Daoy (cell line): ENCODE data around the gene ITPR1. TPM values are rescaled to one million over a fixed set of nuclear protein-coding genes. Genes with fewer than 3 reads are reported as not detected.
A peak's percentile ranks its signal among the peaks of the same experiment; 100 is the strongest.

ENCODE experiments used
- DNase-seq: peaks from one replicate; pipeline ENCODE4 v3.0.0-alpha.2; 2015; ENCODE audit warnings: low read depth
- total RNA-seq: library from RNA; depleted of rRNA; stranded (reverse); fragments of >200 nt; shearing (Covaris generic); gene quantifications from 2 replicates; pipeline ENCODE4 v1.2.3, GENCODE V29; 2014

ITPR1 gene
- total RNA-seq, 1 experiment from 2014 or later = 9.8 TPM

DNA sequence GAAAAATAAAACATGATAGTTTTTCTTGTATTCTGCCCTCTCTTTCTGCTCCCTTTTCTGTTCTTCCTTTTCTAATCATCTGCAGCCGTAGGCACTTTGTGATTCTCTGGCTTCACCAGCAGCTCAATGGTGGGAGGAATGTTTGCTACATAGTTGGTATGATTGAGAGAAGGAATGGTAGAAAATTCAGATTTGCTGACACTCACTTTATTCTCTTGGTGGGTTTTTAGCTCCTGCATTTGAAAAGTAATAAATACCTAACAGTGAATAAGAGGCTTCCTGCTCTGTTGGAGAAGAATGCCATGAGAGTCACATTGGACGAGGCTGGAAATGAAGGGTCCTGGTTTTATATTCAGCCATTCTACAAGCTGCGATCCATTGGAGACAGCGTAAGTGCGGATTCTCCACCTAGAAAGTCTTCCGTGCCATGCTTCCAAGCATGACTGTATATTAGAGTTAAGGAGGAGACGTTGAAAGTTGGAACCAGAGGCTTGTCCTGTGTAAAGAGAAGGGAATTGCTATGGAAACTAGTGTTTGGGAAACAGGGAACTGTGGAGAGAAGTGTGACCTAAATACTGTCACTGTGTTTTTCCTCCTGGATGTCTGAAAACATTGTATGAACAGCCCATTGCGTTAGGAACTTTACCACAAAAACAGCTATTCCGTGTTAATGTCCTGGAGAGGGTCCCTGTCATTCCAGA lies 148.9 kb downstream of the ITPR1 start:
- DNase-seq = no peak

DNA sequence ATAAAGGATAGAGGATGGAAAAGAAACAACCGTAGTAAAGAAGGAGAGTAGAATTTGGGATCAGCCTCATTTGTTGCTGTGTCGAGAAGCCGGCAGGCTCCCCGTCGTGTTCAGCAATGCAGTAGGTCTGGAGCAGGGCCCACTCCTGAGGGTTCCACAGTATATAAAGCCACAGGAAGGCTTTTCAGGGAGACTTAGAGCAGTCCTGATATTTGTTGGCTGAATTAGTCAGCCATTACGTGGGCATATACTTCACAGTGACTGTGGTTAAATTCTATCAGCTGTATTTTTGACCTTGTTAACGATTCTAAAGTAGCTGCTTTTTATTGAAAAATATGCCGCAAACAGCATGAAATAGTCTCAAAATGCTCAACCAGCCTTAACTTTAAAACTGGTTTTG lies 149.5 kb downstream of the ITPR1 start:
- DNase-seq = no peak

DNA sequence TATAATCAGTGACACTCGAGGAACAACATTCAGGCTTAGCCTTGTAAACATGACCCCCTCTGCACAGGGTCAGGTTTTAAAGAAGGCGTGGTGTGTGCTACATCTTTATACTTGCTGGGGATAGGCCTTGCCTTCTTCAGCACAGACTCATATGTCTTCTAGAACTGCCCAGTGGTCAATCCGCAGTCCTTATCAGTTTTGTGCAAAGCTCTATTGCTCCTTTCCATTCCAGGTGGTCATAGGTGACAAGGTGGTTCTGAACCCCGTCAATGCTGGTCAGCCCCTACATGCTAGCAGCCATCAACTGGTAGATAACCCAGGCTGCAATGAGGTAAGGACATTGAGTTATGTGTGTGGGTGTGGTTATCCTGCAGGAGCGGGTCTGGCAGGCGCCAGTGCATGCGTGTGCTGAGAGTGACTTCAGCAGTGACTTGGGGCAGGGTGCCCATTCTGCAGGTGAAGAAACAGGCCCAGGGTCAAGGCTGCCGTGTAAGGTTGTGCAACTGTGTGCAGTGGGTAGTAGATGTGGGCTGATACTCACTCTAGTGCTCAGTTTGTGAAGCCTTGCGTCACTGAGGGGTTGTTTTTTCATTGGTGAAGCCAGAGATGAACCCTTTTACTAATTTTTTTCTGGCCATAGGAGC lies 150.9 kb downstream of the ITPR1 start:
- no peak for DNase-seq

DNA sequence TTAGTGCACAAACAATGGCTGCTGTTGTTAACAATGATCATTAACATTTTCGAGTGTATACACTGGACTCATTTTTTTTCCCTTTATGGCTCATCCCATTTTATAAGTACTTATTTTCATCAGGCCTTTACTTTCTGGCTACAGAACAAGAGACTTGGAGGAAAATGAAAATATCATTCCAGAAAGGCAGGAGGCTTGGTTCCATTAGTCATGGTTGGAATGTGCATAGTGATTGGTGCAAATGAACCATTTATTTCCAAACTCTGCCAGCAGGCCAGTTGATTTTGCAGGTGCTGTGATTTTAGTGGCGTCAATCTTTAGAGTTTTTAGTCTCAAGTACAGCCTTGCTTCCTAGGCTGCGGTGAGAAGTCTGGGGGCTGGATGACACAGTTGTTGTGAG lies 151.8 kb downstream of the ITPR1 start:
- no peak for DNase-seq

DNA sequence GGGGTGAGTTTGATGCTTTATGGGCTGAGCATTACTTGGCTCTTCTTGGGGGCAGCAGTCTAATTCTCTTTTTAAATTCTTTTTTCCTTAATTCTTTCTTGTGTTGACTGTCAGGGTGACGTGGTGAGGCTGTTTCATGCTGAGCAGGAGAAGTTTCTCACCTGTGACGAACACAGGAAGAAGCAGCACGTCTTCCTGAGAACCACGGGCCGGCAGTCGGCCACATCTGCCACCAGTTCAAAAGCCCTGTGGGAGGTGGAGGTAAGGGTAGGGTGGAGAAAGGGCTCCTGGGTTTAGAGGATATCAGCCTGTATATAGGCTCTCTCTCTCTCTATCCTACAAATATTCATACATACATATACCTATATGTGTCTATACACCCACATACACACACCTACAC lies 152.3 kb downstream of the ITPR1 start:
- no peak for DNase-seq

DNA sequence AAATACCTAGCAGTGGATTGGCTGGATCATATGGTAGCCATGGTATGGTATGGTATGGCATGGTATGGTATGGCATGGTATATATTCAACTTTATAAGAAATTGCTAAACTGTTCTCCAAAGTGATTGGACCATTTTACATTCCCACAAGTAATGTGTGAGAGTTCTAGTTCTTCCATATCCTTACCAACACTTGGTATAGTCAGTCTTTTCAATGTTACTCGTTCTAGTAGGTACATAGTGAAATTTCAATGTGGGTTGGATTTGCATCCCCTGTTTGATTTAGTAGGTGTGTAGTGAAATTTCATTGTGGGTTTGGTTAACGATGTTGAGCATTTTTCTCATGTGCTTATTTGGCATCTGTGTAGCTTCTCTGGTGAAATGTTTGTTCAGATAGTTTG lies 154.3 kb downstream of the ITPR1 start:
- no peak for DNase-seq

DNA sequence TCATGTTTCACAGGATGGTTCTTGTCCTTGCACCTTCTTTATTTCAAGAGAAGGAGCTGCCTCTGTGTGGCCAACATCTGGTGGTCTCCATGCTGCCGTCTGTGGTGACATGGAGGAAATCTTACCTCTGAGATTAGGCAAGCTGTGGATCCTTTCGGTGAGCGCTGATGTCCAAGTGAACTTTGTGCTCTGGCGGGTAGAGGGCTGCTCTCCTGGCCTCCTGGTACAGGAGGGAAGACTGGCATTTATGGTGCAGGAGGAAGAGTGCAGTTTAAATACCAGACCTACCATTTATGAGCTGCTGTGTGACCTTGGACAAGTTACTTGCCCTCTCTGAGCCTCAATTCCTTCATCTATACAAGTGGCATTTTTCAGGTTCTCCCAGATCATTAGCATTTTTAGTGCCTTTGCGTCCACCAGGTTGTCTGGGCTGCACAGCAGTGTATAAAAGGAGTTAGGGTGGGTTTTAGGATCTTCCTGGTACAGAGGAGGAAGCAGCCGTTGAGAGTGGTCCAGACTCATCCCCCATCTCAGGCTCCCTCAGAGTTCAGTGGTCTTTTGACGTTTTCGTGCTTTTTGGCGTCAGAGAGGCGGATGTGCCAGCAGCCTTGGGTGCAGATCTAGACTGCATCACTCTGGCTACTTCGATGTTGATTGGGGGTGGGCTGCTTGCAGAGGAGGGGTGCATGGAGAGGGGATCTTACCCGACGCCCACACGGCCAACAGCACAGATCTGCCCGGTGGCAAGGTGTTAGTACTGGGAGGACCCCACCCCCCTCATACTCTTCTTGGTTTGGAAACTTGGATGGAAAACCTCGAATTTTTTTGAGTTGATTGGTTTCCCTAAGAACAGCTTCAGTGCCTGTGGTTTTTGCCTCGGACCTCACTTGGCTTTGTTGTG lies 162.2 kb downstream of the ITPR1 start:
- no peak for DNase-seq

DNA sequence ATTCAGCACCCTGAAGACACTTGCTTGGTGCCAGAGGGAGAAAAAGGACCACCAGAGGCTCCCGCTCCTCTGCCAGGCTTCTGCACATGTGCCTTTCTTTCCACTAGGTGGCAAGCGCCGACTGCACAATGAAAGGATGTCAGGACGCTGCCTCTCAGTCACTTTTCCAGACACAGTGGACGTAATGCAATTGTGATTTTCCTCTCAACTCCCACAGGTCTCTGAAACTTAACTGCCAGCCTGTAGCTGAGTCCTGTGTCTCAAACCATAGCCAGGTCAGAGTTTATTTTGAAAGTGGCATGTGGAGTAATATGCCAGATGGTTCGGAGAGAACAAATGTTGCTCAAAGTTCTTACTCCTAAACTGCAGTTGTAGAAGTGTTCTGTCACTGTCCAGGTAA lies 162.9 kb downstream of the ITPR1 start:
- DNase-seq = peak; percentile 68

DNA sequence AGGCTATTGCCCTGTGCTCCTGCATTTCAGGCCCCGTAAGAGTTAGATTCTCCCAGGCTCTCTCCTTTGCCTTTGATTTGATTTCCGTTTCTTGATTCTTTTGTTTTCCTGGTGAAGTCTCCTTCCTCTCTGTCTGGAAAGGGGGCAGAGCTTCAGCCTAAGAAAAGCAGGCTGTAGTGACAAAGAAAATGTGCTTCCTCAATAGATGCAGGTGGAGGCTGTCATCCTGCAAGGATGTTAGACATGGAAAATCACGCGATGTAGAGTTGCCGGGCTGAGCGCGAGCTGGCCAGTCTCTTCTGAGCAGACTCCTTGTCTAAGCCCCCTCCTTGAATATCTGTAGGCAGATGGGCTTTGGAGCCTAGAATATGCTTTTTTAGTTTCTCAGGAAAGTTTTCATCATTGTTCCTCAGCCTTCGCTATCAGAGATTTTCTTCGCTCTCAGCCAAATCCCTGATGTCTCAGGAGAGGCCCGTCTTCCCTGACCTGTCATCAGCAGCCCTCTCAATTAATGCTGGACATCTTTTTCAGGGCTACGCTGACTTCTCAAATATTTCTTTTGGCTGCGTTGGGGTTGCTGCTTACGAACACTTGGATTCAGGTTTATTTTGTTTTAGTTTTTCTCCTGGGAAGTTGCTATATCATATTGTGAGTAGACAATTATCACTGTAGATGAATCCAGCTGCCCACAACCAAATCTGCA lies 163.6 kb downstream of the ITPR1 start:
- no peak for DNase-seq

DNA sequence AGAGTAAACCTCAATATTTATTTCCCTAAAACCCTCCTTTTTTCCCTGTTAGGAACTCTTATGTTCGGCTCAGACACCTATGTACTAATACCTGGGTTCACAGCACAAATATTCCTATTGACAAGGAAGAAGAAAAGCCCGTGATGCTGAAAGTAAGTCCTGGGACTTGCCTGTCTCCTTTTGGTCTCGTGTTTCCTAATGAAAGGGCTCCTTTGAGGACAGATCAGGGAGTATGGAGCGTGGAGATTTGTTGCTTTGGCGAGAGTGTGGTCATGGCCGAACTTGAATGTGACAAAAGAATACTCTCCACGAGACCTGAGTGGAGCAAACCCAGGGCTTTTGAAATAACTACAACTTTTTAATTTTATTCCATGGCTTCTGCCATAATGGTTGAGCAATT lies 167.8 kb downstream of the ITPR1 start:
- DNase-seq = no peak

DNA sequence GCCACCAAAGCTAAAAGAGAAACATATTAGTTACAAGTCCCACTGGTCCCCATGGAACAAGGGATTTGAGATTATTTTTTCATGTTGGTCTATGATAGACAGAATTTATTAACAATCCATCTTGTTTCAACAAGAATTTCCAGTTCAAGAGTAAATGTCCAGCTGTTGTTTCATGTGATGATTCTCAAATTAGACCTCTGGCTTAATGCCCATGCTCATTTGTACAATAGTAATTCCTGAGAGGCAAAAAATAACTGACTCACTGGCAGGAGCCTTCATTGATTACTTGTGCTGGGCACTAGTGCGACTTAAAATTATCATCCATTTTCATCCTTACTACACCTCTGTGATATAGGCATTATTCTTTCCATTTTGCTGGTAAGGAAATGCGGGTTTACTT lies 171.3 kb downstream of the ITPR1 start:
- no peak for DNase-seq

DNA sequence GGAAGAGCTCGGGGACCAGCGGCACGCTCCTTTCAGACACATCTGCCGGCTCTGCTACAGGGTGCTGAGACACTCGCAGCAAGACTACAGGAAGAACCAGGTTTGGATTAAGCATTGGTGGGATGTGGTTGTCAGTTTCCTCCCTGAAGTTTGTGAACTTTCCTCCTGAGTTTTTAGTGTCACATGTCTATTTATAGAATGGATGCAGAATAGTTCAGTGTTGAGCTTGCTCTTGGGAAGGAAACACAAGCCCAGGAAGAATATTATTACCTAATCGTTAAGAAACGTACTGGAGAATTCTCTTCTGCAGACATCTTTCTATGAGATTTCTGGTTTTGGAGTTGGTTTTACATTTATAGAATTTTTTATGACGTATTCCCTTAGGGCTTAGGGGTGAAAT lies 172.0 kb downstream of the ITPR1 start:
- DNase-seq = no peak

DNA sequence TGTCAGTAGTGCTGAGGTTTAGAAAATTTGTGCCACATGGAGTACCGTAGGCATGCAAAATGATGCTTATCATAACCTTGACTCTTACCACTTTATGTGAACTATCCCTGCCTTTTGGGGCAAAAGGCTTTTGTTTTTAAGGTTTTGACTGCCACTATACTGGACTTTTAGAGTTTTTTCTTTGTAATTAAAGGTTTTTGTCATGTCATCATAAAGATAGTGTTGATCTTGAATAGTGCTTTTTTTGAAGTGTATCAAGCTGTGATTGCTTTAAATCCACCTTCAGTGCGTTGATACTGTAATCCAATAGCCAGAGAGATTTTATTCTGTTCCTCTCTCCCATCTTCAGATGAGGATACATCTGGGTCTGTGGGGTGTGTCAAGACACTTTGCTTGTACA lies 172.9 kb downstream of the ITPR1 start:
- no peak for DNase-seq

DNA sequence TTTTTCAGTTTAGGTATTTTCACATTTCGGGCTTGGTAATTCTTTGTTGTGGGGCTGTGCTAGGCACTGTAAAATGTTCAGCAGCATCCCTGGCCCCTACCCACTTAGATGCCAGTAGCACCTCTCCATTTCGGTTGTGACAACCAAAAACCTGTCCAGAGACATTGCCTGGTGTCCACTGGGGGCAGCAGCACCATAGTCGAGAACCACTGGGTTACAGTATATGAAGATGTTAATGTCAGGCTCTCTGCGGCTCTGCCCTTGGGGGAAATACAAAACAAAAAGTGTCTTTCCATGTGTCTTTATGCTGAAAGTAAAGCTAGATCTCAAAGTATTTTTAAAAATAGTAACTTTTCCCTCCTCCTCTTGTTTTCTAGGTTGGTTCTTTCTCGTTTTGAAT lies 177.2 kb downstream of the ITPR1 start:
- DNase-seq = peak; percentile 8

DNA sequence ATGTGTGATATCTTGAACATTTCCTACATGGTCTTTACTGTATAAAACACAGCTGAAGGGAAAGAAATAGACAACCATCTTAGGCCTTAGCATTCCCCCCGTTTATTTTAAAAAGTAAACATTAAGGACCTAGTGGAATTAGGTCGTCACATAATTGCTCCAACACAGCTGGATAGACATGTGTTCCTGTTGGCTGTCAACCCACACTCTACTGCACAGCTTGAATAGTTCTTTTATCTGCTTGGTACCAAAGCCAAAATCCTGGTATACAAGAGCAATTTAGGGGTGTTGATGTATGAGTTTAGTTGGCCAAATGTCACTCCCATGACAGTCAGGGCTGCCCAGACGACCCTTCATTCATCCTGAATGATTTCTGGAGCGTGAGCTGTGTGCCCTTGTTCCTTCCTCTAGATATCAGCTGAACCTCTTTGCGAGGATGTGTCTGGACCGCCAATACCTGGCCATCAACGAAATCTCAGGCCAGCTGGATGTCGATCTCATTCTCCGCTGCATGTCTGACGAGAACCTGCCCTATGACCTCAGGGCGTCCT lies 179.7 kb downstream of the ITPR1 start:
- DNase-seq = no peak

DNA sequence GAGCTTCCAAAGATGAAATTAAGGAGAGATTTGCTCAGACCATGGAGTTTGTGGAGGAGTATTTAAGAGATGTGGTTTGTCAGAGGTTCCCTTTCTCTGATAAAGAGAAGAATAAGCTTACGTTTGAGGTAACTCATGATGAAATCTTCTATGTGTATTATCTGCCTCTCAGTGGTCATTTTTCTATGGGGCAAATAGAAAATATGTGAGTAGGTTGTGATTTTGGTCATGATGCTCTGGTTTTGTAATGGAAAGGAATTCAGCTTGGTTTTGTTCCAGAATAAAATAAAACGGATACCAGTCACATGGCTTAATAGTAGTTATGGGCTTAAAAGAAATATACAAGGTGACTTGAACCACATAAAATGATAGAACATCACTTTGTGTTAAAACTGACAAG lies 181.1 kb downstream of the ITPR1 start:
- DNase-seq = no peak

DNA sequence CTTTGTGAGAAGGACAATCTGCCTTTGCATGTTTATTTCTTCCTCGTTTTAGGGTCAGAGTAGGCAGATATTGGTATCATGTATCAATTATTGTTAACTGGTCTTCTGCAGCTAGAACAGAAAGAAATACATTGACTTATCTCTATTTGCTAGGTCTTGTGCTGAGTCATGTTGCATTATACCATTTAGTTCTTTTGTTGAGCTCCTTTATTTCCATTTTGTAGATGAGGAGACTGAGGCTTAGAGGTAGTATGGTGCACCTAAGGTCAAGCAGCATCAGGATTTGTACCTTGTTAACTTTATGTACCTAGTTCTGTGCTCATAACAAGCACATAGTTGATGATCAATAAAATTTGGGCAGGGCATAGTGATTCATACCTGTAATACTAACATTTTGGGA lies 182.6 kb downstream of the ITPR1 start:
- DNase-seq = no peak

DNA sequence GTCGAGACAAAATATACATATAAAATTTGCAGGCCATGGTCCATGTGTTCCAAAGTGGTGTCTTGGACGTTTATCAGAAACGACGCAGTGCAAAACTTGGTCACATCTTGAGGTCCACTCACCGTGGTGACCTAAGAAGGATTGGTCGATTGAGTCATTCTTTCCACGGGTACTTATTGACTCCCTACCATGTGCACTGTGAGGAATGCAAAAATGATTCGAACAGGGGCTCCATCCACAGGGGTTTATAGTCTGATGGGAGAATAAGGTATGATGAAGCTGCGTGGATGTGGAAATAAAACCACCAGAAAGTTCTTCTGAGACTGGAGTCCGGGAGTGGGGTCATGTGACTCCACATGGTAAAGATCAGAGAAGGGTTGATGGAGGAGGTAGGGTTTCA lies 185.2 kb downstream of the ITPR1 start:
- no peak for DNase-seq

DNA sequence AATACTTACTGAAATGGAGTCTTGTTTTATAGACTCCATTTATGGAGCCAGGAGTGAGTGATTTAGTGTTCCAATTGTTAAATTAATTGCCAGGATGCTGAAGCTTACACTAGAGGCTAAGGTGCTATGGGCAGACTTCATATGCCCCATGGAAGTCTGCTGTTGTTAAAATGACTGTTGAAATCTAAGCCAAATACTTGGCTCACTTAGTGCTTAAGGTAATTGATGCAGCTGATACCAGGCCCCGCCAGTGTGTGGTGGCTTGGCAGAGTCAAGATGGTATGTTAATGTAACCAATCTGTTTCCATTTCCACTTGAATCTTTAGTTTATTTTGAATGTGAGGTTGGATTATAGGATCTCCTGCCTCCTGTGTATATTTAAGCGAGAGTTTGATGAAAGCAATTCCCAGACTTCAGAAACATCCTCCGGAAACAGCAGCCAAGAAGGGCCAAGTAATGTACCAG lies 187.1 kb downstream of the ITPR1 start:
- DNase-seq = peak; percentile 24

DNA sequence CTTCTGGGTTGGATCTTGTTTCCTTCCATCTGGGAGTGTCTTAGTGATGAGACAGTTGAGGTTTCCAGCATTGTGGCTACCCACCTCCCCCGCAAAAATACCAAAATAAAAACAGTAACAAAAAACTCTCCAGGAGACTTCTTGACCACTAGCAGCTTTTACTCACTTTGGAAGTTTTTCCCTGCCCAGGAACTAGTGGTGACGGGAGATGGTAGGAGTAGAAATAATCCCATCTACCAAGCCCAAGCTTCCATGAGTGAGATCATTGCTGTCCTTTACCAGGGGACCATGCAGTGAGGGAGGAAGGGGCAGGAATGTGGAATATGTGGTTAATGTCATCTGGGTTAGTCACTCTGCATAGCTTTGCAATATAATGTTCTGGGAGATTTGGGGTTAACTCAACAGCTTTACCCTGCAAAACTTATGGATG lies 187.7 kb downstream of the ITPR1 start:
- peak; percentile 52 for DNase-seq

DNA sequence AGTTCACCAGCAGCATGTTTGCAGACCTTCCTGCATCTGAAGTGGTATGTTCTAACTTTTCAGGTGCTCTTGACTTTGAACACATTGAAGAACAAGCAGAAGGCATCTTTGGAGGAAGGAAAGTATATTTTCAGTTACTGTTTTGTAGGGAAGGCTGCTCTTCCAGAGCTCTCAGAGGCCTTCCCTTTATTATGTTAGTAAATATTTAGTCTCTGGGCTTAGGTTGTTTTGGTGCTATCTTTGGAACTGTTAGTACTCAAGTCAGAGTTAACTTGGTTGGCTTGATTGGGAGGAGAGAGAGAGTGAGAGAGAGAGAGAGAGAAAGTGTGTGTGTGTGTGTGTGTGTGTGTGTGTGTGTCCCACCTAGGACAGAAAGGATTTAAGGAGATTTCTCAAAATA lies 188.2 kb downstream of the ITPR1 start:
- no peak for DNase-seq

DNA sequence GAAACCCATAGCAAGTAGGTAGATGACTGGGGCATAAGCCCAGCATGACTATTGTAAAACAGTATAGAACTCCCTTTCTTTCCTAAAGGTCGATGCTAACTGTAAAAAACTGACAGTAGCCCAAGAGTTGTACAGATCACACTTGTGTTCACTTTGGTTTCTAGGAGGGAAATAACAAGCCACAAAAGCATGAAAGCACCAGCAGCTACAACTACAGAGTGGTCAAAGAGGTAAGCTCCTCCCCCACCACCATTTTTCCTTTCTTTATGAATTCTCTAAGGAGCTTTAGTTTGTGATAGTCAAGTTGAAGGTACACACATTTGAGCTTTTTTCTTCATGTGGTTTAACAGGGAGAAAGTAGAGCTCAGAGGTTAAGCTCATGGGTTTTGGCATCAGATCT lies 191.0 kb downstream of the ITPR1 start:
- DNase-seq = no peak
